GM12892 (cell line): Measurements from ENCODE around the gene RPL22.

Experiments used
- POLR2A ChIP-seq: IDR thresholded peaks from 2 replicates; pipeline ENCODE4 v1.6.1; 2011; ENCODE audit warnings: low read depth, low read length, control low read depth
- POLR2AphosphoS5 ChIP-seq: IDR thresholded peaks from 2 replicates; pipeline ENCODE4 v1.6.1; 2011; ENCODE audit warnings: low read depth, low read length, control low read depth

DNA sequence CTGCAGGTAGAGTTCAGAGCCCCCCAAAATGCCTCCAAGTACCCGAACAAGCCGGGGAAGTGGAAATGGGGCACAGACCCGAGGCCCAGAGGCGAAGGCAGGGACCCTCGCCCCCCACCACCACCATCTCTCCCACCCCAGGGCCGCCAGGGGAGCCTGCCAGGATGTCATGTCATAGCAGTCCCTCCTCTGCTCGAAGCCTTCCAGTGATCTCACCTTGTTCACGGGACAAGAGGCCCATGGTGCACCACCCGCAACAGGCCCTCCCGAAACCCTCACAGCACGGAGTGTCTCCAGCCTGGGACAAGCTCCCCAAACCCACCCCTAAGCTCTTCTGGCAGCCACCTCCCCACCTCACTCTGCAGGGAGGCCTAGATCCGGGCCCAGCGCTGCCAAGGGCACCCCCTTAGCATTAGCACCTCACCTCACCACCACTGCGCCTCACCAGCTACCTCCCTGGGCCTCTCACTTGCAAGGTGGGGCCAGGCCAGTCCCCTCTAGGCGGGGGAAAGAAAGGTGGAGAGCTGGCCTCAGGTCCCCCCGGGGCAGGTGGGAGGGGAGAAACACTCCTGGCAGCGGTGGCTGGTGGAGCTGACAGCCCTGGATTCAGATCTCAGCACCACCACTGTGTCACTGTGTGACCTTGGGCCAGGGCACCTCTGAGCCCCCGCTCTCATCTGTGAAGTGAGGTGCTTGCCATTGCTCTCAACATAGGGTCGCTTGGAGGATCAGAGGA lies 32.6 kb downstream of the RPL22 start:
- TF ChIP-seq POLR2AphosphoS5 (no peak), POLR2A (no peak)
